Esophagus squamous epithelium (tissue), 5 donors: ENCODE results near the gene ZC3H7B. TPM values are rescaled to one million over a fixed set of nuclear protein-coding genes. Genes with fewer than 3 reads are reported as not detected.

Experiments used
- DNase-seq: peaks from one replicate; lab custom pipeline; 2025; lab: John Stamatoyannopoulos, UW
- H3K27ac ChIP-seq, 4 donors: fragments of 200-600 bp; sonication (generic); one replicate each; pipeline ENCODE4 v1.5.1; 2016 to 2019; ENCODE audit warnings: mild to moderate bottlenecking in 1 of 4
- H3K27me3 ChIP-seq, 4 donors: fragments of 200-600 bp; sonication (generic); 1 replicate in 3 of 4; 2 replicates in 1 of 4; pipeline versions ENCODE4 v1.5.1 to v1.6.0; 2017 to 2021; ENCODE audit warnings: antibody characterized with exemption in 1 of 4
- H3K36me3 ChIP-seq, 3 donors: fragments of 200-600 bp; sonication (generic); one replicate each; pipeline ENCODE4 v1.5.1; 2016 to 2019
- H3K4me1 ChIP-seq, 3 donors: fragments of 200-600 bp; sonication (generic); one replicate each; pipeline ENCODE4 v1.5.1; 2017 to 2019
- H3K4me3 ChIP-seq, 4 donors: fragments of 200-600 bp; sonication (generic); 1 replicate in 3 of 4; 2 replicates in 1 of 4; pipeline ENCODE4 v1.5.1; 2016 to 2019; ENCODE audit warnings: mild to moderate bottlenecking in 2 of 4, moderate library complexity in 1 of 4
- H3K9me3 ChIP-seq, 3 donors: fragments of 200-600 bp; sonication (generic); one replicate each; pipeline ENCODE4 v1.5.1; 2016 to 2019
- POLR2A ChIP-seq, 4 donors: fragments of 450-650 bp; IDR thresholded peaks; one replicate each; pipeline ENCODE4 v1.6.1; 2017; ENCODE audit warnings: antibody characterized with exemption in 4 of 4, mild to moderate bottlenecking in 4 of 4, moderate library complexity in 3 of 4
- WGBS, 2 donors: methylation state at CpG; one replicate each; pipeline ENCODE4 v1.1.5; 2018; 5-methylcytosine and 5-hydroxymethylcytosine counted together
- intact Hi-C: fragments of 100-400 bp; cut with DNase I; formaldehyde crosslinking; loops from one replicate; pipeline ENCODE4 v1.15.0; 2022
- total RNA-seq, 4 donors: library from RNA; depleted of rRNA; stranded (reverse); fragments of >200 nt; gene quantifications; one replicate each; pipeline ENCODE4 v1.1.0, GENCODE V29; 2016
- TF ChIP-seq, protein P1 (sequence below), 6 experiments: fragments of 450-650 bp in 4 of 6; fragments of 200-600 bp in 2 of 6; sonication (generic) in 2 of 6; IDR thresholded peaks; one replicate each; pipeline ENCODE4 v1.5.1; 2016 to 2019; ENCODE audit warnings: antibody characterized with exemption in 6 of 6, mild to moderate bottlenecking in 4 of 6, moderate library complexity in 4 of 6
- donor health status: DM: yes; HTN: yes; CAD: no.

The ZC3H7B gene
- total RNA-seq, 4 donors from 2014 or later, result 18.7 to 36.8 (median 20.9) TPM

DNA sequence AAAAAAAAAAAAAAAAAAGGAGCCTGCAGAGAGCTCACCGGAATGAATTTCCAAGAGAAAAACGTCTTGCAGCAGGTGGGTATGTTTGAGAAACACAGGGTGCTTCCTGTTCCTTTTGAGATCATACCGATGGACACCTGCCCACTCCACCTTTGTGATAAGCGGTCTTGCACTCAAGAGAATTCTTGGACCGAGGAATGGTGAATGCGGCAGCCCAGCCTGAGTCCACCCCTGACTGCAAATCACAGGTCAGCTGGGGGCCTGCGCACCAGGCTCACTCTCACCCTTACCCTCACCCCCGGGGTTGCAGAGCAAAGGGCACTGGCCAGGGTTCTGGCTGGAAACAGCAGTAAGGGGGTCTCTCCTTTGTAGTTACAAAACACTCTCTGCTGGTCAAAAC is 63.6 kb downstream of the ZC3H7B start:
- no peak for TF ChIP-seq POLR2A (IDR thresholded peaks at IDR 0.05)
- TF ChIP-seq, protein P1, sequence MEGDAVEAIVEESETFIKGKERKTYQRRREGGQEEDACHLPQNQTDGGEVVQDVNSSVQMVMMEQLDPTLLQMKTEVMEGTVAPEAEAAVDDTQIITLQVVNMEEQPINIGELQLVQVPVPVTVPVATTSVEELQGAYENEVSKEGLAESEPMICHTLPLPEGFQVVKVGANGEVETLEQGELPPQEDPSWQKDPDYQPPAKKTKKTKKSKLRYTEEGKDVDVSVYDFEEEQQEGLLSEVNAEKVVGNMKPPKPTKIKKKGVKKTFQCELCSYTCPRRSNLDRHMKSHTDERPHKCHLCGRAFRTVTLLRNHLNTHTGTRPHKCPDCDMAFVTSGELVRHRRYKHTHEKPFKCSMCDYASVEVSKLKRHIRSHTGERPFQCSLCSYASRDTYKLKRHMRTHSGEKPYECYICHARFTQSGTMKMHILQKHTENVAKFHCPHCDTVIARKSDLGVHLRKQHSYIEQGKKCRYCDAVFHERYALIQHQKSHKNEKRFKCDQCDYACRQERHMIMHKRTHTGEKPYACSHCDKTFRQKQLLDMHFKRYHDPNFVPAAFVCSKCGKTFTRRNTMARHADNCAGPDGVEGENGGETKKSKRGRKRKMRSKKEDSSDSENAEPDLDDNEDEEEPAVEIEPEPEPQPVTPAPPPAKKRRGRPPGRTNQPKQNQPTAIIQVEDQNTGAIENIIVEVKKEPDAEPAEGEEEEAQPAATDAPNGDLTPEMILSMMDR (IDR thresholded peaks at IDR 0.05), result no peak
- no peak overlapping the region for H3K27ac ChIP-seq
- H3K4me1 ChIP-seq, result peaks cover 17 to 55% (median 27%) of the 10 kb centered on the region in 3 donors
- no peak overlapping the region for H3K4me3 ChIP-seq
- intact Hi-C loops, result no loop called here
- no peaks in the 10 kb centered on the region for H3K9me3 ChIP-seq
- peaks cover 0 to 22% (median 0%) of the 10 kb centered on the region in 4 donors for H3K27me3 ChIP-seq
- DNase-seq, result no peak
- WGBS, 2 donors, result 53 to 69% methylated on average over 8 of the region's 8 CpGs
- H3K36me3 ChIP-seq, result no peaks in the 10 kb centered on the region

GRCh38 chr22:41365425-41365824 is 64.1 kb downstream of the ZC3H7B start:
- Histone ChIP-seq H3K4me1 (peaks cover 17 to 55% (median 27%) of the 10 kb centered on the region in 3 donors), H3K27ac (no peak overlapping the region), H3K36me3 (no peaks in the 10 kb centered on the region), H3K27me3 (peaks cover 0 to 22% (median 0%) of the 10 kb centered on the region in 4 donors), H3K9me3 (no peaks in the 10 kb centered on the region), H3K4me3 (no peak overlapping the region)
- TF ChIP-seq POLR2A (IDR thresholded peaks at IDR 0.05), result no peak
- TF ChIP-seq, protein P1 (IDR thresholded peaks at IDR 0.05), result no peak
- intact Hi-C loops, result no loop called here
- WGBS, 2 donors, result 67 to 69% methylated on average over 5 of the region's 5 CpGs
- no peak for DNase-seq

- Histone ChIP-seq H3K27ac (peak overlapping the region; percentile 51 to 83 (median 72)), H3K4me3 (peak overlapping the region in 3 of 4 donors; percentile 41 to 63 (median 45)), H3K4me1 (peaks cover 17 to 65% (median 27%) of the 10 kb centered on the region in 3 donors), H3K36me3 (no peaks in the 10 kb centered on the region), H3K9me3 (no peaks in the 10 kb centered on the region), H3K27me3 (peaks cover 0 to 22% (median 0%) of the 10 kb centered on the region in 4 donors)
- no peak for DNase-seq
- TF ChIP-seq, protein P1 (IDR thresholded peaks at IDR 0.05), result no peak
- no peak for TF ChIP-seq POLR2A (IDR thresholded peaks at IDR 0.05)
- intact Hi-C loops, result no loop called here
- 32 to 49% methylated on average over 10 to 14 of the region's 17 CpGs for WGBS, 2 donors
Measured at GRCh38 chr22:41366323-41367029, 65.2 kb downstream of the ZC3H7B start.

DNA sequence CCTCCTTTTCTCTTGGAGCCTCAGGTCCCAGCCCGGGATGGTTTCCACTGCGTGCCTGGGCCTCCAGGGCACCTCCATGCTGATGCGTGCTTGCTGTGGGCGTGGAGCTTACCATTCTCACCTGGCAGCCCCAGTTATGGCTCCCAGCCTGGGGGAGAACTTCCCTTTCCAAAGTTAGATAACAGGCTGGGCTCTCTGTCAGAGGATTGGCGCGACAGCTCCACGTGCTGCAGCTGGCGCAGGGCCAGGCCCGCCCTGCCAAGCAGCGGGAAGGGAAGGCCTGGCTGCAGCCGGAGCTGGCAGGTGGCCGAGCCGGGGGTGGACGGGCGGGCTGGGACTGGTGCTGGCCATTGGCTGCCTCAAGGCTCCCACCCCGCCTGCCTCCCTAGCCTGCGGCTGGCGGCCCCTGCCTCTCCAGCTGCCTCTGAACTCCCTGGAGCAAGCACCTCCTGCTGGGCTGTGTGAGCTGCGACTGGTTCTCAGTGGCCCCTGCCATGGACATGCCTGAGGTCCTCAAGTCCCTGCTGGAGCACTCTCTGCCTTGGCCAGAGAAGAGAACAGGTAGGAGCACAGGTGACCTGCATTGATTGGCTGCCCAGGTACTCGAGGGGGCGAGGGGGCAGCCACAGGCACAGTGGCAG is 65.8 kb downstream of the ZC3H7B start:
- Histone ChIP-seq H3K27ac (peak overlapping the region; percentile 51 to 83 (median 72)), H3K36me3 (no peaks in the 10 kb centered on the region), H3K4me3 (peak overlapping the region; percentile 22 to 63 (median 43)), H3K9me3 (no peaks in the 10 kb centered on the region), H3K27me3 (peaks cover 0 to 22% (median 0%) of the 10 kb centered on the region in 4 donors), H3K4me1 (peaks cover 17 to 70% (median 27%) of the 10 kb centered on the region in 3 donors)
- no peak for DNase-seq
- 0% methylated on average over 7 of the region's 21 CpGs; no CpG with 5 or more reads in 1 of the 2 donors for WGBS, 2 donors
- TF ChIP-seq, protein P1 (IDR thresholded peaks at IDR 0.05), result peak in 3 of 6 experiments; percentile 18 to 35 (median 29)
- TF ChIP-seq POLR2A (IDR thresholded peaks at IDR 0.05), result no peak
- intact Hi-C loops, result no loop called here
